ENCODE data around the gene THSD4.

The THSD4 gene

DNA sequence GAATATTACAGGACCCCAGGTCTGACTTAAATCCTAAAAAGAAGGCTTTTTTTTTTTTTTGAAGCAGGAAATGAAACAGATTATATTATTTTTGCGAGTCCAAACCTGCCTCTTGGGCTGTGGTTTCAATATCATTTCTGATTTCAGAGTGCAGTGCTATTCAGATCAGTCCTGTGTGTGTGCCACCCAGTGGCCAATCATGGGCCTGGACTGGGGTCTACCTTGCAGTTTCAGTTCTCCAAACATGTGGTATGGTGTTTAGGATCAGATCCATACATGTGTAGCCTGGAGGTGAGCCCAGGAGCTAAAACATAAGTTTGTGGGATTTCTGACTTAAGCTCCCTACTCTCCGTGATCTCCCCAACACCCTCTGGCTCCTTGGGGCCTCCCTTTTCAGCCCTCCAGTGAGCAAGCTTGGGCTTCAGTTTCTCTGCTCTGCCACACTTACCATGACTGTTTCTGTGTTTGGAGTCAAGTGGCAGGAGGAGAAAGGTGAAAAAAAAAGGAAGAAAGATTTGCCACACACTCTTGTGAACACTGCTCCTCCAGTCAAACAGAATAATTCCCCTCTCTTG, 12.1 kb upstream of the THSD4 start:
- DNase-seq, result peak; percentile 72

DNA sequence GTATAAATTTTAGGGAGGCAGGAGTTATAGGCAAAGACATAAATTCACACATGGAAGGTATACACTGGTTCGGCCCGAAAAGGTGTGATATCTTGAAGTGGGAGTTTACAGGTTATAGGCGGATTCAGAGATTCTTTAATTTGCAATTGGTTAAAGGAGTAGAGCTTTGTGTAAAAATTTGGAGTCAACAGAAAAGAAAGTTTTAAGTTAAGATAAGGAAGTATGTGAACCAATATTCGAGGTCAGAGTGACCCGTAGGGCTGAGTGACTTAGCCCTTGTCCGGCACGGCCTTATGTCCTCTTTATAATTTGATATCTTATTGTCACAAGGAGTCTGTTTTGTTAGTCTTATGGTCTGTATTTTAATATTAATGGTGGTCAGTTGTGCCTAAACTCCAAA, 10.6 kb upstream of the THSD4 start:
- no peak for DNase-seq

DNA sequence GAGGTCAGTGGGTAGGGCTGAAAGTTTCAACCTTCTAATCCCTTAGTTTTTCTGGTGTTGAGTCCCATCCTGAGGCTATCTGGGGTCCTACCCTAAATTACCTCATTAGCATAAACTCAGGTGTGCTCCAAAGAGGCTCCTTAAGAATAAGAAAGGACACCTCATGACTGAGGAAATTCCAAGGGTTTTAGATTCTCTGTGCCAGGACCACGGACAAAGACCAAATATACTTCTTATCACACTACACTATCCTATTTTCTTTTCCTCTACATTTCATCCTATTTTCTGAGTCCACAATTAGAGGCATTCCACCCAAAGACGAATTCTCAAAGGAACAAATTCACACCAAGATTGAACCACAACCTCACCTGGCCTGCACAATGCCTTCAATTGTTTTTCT, 9.8 kb upstream of the THSD4 start:
- no peak for DNase-seq

DNA sequence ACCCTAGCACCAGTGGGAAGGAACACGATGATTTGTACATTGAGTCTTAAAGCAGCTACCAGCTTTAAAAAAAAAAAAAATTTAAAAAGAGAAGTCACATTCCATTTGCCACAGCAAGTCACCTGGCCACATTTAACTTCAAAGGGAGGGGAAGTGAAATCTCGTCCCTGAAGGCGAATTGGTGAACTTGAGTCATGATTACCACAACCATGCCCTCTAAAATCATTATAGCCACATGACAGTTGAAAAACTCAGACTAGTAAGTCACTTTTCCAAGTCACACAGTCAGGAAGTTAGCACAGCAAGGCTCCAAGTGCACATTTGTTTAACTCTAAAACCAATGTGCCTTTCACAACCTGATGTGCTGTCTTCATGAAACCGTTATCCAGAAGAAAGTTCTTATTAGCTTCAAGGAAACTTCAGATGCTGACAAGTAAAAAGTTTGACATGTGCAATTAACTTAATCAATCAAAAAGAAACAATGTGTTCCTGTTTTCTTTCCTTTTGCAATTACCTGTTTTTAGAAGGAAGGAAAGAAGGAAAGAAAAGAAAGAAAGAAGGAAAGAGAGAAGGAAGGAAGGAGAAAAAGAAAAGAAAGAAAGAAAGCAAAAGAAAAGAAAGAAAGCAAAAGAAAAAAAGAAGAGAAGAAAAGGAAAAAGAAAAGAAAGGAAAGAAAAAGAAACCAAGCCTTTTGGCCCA, 8.3 kb upstream of the THSD4 start:
- DNase-seq, result no peak

DNA sequence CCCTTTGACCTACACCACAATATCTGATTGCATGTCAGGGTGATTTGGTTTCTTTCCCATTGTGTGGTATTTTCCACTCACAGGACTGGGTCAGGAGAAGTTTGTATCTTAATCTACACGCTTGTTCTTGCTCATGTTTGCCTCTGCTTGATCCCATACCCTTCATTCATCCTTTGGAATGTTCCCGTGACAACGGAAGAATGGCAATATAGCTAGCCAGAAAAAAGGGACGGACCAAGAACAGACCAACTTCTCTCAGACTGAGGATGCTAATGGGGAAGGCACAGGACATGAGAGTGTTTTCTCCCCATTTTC, 7.8 kb upstream of the THSD4 start:
- DNase-seq, result no peak

DNA sequence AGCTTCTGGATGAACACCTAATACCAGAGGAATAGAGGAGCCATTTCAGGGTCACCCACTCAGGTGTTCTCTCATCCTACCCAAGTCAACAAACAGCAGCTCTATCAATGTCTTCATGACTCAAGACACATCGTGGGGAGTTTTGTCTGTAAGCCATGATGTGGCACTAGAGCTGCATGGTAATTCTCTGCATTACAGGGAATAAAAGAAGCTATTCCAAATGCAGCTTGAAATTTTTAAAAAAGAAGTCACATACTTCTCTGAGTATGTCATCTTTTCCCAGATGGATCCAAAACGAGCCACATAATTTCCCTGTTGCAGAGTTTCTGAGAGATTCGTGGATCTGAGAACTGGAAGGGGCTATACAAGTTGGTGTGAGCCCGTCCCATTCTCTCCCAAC, 6.1 kb upstream of the THSD4 start:
- peak; percentile 65 for DNase-seq

DNA sequence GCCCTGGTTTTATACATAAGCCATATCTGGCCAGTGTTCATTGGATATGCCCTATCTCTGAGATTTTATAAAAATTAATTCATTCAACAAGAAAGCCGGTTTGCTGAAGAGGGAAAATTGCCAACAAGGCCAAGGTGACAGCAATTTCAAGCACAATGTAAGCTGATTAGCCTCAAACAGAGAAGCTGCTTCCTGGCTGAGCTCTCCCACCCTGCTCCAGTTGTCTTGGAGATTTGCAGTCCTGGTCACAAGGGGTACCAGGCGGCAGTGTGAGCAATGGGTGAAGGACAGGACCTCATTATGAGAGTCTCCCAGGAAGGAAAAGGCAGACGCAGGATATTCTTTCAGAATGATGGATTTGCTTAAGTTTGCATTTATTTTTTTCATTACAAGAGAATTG, 5.4 kb upstream of the THSD4 start:
- DNase-seq, result no peak

DNA sequence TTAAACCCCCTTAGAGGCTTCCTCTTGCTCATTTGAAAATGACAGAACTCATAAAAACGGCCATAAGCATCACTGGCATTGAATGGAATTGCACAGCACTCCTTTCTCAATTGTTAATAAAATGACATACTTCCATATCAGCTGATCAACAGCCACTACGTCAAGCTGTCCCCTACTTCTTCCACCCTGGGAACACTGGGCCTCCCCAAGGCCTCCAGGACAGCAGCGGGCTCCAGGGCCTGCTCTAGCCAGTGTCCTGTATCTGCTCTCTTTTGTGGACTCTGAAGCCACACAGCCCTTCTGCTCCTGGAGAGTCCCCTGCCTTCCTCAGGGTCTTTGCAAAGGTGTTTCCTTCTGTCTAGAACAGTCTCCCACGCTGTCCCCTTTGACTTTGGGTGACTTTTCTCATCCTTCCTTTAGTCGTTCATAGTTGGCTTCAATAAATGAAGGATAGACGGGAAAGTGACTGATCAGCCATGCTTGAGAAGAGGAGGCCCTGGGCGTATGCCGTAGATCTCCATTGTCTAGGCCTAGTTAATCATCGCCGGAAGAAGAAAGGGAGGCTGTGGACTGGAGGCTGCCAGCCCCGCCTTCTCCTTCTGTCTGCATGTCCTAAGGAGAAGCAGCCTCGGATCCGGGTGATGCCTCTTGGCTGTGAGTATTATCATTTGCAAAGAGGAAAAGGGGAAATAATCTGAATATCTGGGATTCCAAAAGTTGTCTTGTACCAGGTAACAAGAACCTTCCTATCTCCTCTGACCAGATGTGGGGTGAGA, 4.7 kb upstream of the THSD4 start:
- DNase-seq, result no peak

DNA sequence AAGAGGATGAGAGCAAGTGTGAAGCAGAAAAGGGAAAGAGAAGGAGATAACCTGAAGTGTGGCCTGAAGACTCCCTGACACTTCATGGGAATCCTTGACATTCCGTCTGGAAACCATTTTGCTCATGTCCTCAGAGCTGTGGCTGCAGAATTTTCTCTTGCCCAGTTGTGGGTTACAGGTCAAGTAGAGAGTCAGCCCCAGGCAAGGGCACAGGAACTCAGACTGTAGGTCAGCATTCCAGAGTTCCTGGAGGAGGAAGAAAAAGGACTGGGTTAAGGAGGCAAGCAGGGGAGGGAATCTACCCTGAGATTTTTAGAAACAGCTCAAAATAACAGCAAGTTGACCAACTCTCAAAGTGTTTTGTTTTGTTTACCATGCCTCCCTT, 4.1 kb upstream of the THSD4 start:
- peak; percentile 70 for DNase-seq

DNA sequence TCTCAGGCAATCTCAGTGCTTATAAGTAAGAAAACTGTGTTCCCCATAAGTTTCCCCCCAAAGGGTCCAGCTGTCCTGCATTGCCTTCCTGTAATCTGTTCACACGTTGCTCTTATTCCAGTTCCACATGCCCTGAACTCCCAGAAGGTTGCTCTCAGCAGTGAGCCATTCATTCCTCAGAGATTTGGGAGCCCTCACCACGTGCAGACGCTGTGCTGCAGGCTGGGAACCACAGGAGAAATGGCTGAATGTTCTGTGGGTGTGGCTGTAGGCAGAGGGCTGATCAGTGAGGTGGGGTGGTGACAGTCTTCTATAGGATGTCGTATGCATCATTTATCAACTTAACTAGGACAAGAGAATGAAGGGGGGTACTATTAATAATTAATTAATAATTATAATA, 3.3 kb upstream of the THSD4 start:
- DNase-seq, result peak; percentile 43

DNA sequence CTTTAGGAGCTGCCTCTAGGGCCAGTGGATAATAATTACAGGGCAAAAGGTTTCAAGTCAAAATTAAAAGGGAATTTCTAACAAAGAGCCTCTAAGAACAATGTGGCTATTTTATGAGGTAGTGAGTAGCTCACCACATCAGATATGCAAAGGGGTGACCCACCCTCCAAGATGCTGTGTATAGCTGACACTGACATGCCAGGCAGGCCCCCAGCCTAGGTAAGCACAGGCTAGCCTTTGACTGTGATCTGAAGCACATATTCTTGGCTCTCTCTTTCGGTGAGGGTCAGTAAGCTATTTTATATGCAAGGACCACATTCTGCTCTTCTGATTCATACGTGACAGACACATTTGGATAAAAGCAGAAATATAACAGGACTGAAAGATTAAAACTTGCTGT, 2.8 kb upstream of the THSD4 start:
- peak; percentile 42 for DNase-seq

DNA sequence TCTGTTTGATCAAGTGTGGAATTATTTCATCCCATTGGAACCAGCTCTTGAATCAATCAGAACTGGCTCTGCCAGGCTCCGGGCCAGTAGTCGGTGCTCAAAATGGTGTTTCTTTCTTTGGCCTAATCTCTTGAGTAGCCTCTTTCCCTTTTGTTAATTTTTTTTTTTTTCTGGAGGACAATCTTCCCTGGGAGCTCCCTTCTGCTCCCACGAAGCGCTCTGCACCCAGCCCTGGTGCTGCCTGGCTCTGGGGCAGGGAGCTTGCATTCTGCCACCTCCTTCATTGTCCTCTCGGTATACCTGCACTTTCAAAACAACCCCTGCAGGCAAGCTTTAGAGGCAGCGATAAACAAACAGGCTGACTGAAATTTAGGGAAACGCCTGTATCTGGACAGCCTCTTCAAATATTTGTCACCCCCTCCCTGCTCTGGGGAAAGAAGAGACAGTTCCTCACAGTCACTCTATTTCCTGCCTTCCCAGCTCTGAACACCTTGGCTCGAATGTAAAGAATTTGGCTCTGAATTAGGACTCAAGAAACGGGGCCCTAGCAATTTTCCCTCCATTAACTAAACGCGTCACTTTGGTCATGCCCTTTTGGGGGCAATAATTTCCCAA, 1.1 kb upstream of the THSD4 start:
- DNase-seq, result no peak

DNA sequence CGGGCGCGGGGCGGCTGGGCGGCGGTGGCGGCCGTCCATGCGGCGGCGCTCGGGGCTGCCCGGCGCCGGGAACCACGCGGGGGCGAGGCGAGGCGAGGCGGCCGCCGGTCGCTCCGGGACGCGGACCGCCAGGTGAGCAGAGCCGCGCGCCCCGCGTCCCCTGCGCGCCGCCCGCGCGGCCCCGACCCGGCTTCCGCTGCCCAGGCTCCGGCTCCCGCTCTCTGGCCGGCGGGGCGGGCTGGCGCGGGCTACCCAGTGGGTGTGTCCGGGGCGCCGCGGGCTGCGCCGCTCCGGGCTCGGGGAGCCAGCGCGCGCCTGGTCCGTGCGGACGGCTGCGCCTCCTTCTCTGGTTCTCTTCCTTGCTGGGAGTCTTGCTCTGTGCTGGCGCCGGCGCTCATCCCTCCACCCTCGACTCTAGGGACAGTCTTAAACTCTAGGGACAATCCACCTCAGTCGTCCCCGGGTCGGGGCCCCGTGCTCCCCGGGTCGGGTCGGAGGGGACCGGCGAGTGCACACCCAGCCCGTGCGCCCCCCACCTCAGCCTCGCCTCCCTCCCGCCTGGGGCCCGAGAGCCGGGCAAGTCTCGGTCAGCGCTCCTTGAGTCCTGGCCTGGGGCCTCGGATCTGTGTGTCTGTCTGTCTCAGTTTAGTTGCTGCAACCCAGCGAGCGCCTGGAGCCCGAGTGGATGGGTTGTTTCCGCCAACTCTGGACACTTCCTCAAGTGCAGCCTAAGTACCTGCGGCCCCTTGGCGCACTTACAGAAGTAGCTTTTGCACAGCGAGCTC, 488 bp downstream of the THSD4 start:
- peak; percentile 65 for DNase-seq

DNA sequence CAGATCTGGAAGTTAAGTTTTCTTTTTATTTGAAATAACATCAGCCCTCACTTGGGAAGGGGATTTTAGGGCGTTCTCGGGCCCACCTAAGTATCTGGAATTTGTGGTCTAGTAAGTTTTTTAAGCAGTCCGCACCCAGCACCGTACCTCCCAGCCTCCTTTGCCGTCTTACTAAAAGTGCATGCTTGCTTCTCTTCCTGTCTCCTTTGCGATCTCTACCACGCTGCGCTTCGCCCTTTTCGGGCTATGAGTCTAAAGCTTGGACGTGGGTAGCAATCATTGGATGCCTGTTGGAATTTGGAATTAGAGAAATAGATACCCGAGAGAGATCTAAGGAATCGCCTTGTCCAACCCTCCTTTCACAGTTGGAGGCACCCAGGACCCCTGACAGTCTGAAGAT, 1.1 kb downstream of the THSD4 start:
- peak; percentile 48 for DNase-seq

DNA sequence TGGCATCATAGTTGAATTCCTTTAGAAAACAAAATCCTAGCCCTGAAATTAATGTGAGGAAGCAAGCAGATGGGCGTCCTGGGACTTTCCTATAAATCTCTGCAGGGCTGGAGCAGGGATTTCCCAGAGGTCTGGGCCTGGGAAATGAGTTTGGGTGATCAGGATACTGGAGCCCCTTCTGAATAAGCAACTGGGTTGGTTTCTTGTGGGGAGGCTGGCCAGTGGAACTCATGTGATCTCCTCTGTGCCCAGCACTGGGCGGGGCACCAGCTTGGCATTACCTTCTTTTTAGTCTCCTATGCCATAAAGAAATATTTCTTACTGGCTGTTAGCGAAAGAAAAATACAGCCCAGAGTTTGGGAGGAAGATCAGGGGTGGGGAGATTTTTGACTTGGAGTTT, 1.7 kb downstream of the THSD4 start:
- DNase-seq, result no peak

DNA sequence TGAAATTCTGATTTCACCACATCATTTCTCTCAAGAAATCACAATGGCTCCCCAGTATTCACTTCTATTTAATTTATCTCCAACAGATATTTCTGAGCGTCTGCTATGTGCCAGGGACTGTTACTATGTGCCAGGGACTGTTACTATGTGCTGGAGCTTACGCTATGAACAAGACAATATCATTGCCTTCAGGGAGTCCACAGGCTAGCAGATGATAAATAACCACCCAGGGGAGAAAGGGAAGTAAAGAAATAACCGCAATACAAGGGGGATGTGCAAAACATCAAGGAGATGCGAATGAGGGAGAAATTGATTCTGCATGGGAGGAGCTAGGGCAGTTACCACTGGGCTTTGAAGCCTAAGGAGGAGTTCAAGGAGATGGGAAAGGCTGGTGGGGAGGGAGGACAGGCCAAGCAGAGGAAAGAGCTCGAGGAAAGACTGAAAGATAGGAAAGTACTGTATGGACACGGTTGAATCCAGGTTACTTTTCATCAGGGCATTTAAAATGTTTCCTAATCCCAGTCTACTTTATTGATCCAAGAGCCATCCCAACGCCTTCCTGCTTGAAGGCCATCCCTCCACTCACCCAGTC, 2.5 kb downstream of the THSD4 start:
- no peak for DNase-seq

DNA sequence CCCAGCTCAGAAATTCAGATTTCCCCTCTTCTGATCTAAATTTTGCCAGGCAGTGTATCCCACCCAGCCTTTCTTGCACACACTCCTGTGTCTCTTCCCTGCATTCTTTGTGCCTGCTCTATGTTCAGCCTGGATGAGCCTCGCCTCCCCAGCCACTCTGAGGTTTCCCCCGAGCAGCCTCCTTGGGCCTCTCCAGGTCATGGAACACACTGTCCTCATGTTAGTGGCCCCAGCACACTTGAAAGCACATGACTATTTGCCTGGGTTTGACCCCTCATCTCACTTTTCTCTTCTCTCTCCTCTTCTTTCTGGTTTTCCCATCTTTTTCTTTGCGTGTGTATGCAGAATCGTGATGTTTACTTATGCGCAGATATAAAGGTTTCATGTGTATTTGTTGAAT, 3.1 kb downstream of the THSD4 start:
- DNase-seq, result no peak

DNA sequence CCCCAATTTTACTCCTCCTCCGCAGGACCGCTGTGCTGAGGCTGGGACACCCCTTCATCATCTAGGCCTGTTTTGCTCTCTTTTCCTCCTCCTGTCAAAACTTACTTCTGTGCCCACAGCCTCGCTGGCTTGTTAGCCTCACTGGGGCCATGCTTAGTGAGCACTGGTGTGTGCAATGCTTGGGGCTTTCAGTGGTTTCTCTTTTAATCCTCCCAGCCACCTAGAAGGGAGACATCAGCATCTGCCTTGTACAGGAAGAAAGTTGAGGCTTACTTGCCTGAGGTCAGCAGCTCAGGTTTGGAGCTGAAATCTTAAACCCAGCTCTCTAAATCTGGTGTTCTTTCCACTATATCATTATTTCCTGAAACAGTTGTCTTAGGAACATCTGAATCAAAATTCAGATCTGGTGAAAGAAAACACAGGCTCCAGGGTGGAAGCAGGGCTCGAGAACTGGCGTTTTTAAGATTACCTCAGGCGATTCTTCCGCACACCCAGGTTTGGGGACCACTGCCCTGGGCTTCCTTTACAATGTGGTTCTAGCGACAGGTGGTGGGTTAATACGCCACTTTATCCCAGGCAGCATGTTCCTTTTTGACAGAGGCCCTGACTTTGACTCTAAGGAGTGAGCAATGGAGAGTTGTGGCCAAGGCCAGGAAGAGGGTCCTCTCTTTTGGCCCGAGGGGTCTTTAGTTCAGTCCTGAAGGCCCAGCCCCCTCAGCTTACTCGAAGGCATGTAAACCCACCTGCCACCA, 3.8 kb downstream of the THSD4 start:
- no peak for DNase-seq

DNA sequence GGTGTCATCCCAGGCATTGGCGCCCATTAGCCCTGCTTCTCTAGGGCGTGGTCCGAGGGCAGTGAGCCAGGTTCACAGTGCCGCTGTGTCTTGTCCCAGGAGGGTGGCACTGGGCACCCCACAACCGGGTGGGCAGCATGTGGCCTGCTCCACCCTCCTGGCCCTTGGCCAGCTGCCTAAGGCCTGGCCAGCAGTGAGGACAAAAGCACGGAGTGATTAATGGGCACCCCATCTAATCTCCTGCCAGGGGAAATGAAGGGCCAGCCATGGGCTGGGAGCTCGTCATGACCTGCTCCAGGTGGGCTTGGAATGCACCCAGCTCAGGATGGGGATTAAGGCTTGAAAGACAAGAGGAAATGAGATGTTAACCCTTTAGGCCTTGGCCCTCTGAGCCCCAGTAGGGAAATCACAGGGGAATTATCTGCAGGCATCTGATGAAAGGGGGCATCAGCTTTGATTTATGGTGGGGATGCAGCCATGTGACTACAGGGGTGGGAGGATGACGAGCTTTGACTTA, 5.2 kb downstream of the THSD4 start:
- DNase-seq, result no peak

DNA sequence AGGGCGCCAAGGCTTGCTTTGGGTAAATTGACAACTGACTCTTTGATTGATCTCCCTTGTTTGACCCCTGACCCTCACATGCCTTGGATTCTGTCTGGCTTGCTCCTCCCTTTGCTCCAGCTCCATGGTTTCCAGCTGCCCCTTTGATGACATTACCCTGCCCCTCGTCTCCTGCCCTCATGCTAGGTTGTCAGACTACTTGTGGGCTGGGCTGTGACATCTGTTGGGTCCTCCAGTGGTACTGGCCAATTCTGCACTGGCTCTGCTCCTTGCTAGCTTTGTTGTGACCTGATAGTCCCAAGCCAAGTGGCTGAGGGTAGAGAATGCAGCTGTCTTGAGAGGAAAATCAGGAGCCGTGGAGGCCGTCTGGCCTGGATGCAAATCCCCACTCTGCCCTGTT, 6.2 kb downstream of the THSD4 start:
- no peak for DNase-seq

DNA sequence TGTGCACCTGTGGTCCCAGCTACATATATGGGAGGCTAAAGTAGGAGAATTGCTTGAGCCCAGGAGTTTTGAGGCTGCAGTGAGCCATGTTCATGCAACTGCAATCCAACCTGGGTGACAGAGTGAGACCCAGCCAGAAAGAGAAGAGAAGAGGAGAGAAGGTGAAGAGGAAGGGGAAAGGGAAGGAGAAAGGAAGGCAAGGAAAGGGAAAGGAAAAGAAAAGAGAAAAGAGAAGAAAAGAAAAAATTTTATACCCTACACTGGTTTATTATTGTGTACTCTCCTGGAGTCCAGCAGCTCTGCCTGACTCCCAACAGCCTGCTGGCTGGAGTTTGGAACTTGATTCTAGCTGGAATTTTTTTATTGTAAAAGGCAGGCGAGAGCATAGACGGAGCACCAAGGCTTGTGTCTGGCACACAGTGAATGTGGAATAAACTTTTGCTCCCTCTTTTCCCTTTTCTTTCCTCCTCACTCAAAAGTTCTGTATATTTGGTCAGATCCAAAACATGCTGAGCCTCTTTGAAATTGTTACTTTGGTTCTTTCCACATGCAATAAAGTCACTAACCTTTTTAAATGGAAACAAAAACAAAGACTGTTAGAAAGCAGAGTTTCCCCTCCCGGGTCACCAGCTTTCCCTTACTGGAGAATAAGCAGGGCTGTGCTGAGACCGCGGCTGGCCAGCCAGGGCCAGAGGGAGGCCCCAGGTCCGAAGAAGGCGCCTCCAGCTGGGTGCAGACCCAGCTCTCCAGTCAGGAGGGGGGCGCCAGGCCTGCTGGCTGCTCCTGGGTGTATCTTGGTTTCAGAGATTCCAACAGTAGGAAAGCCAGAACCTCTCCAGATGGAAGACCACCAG, 9.9 kb downstream of the THSD4 start:
- DNase-seq, result no peak

Data from EL (cell line).